Mammary epithelial cell (primary cell): Measurements from ENCODE around the gene VWA8.

Experiments used
- CTCF ChIP-seq, 2 donors: IDR thresholded peaks in 1 of 2; conservative IDR thresholded peaks in 1 of 2; 2 replicates each; pipeline ENCODE4 v1.5.1; 2011 to 2012; ENCODE audit warnings: inconsistent platforms in 2 of 2, low read length in 2 of 2, mild to moderate bottlenecking in 2 of 2, control low read depth in 1 of 2, low read depth in 1 of 2; ENCODE audit not compliant: insufficient read depth in 1 of 2; ENCODE audit errors: extremely low read depth in 1 of 2
- EZH2 ChIP-seq: IDR thresholded peaks from 2 replicates; pipeline ENCODE4 v1.6.1; 2012; ENCODE audit warnings: low read length, inconsistent platforms, borderline replicate concordance

- TF ChIP-seq CTCF (conservative IDR thresholded peaks at IDR 0.05 in 1 of 2, IDR thresholded peaks at IDR 0.05 in 1 of 2; ENCODE audit: extremely low read depth in 1 of 2, insufficient read depth in 1 of 2, low read depth in 1 of 2, low read length in 2 of 2) (no peak), EZH2 (no peak)
Observed at GRCh38 chr13:41782086-41782485, 178.8 kb downstream of the VWA8 start.
